Esophagus muscularis mucosa (tissue), 4 donors: Measurements from ENCODE around the gene TNRC18. TPM values are rescaled to one million over a fixed set of nuclear protein-coding genes. Genes with fewer than 3 reads are reported as not detected.

Source experiments
- DNase-seq: peaks from one replicate; pipeline ENCODE4 v3.0.0-alpha.2; 2017; ENCODE audit errors: extremely low spot score
- H3K27ac ChIP-seq, 4 donors: fragments of 200-600 bp; sonication (generic); replicated peaks in 1 of 4; 1 replicate in 3 of 4; 2 replicates in 1 of 4; pipeline ENCODE4 v1.5.1; 2016 to 2019; ENCODE audit warnings: mild to moderate bottlenecking in 1 of 4
- H3K27me3 ChIP-seq, 4 donors: fragments of 200-600 bp; sonication (generic); one replicate each; pipeline versions ENCODE4 v1.5.1 to v1.6.0; 2016 to 2019
- H3K36me3 ChIP-seq, 4 donors: fragments of 200-600 bp; sonication (generic); one replicate each; pipeline ENCODE4 v1.5.1; 2016 to 2019
- H3K4me1 ChIP-seq, 4 donors: fragments of 200-600 bp; sonication (generic); one replicate each; pipeline ENCODE4 v1.5.1; 2016 to 2019
- H3K4me3 ChIP-seq, 4 donors: fragments of 200-600 bp; sonication (generic); 1 replicate in 2 of 4; 2 replicates in 2 of 4; pipeline ENCODE4 v1.5.1; 2016 to 2019; ENCODE audit warnings: mild to moderate bottlenecking in 4 of 4, moderate library complexity in 1 of 4
- H3K9me3 ChIP-seq, 4 donors: fragments of 200-600 bp; sonication (generic); 1 replicate in 3 of 4; 2 replicates in 1 of 4; pipeline ENCODE4 v1.5.1; 2016 to 2019
- CTCF ChIP-seq, 3 experiments: fragments of 200-600 bp in 2 of 3; fragments of 450-650 bp in 1 of 3; sonication (generic) in 2 of 3; IDR thresholded peaks; one replicate each; pipeline ENCODE4 v1.5.1; 2017 to 2019; ENCODE audit warnings: antibody characterized with exemption in 3 of 3, mild to moderate bottlenecking in 2 of 3, moderate library complexity in 1 of 3
- EP300 ChIP-seq: sonication (generic); formaldehyde crosslinking; IDR thresholded peaks from one replicate; pipeline ENCODE4 v1.6.1; 2017; ENCODE audit warnings: antibody characterized with exemption
- POLR2A ChIP-seq: fragments of 450-650 bp; IDR thresholded peaks from one replicate; pipeline ENCODE4 v1.6.1; 2017; ENCODE audit warnings: antibody characterized with exemption, moderate library complexity, mild to moderate bottlenecking, low read depth
- POLR2AphosphoS5 ChIP-seq, 2 donors: sonication (generic); formaldehyde crosslinking; IDR thresholded peaks; one replicate each; pipeline ENCODE4 v1.6.1; 2017; ENCODE audit warnings: antibody characterized with exemption in 2 of 2
- WGBS: methylation state at CpG from one replicate; pipeline ENCODE4 v1.1.5; 2018; 5-methylcytosine and 5-hydroxymethylcytosine counted together
- intact Hi-C: fragments of 100-400 bp; cut with DNase I; formaldehyde crosslinking; loops from one replicate; pipeline ENCODE4 v1.15.1; 2023
- total RNA-seq, 4 donors: library from RNA; depleted of rRNA; stranded (reverse); fragments of >200 nt; gene quantifications; one replicate each; pipeline versions ENCODE4 v1.1.0 to v1.2.1, GENCODE V29; 2016

The TNRC18 gene
- total RNA-seq, 4 donors from 2014 or later: 101 to 277 (median 166) TPM

GRCh38 chr7:5451391-5451790, 27.8 kb upstream of the TNRC18 start:
- H3K36me3 ChIP-seq: no peaks in the 10 kb centered on the region
- H3K4me1 ChIP-seq: peaks cover 0 to 35% (median 27%) of the 10 kb centered on the region in 4 donors
- no peak for TF ChIP-seq POLR2AphosphoS5 (IDR thresholded peaks at IDR 0.05)
- TF ChIP-seq POLR2A: no peak
- TF ChIP-seq CTCF (IDR thresholded peaks at IDR 0.05): no peak
- no peak for TF ChIP-seq EP300
- intact Hi-C loops: no loop called here
- WGBS: 62% methylated on average over 10 of the region's 13 CpGs
- no peak for DNase-seq
- H3K9me3 ChIP-seq: no peaks in the 10 kb centered on the region
- no peak overlapping the region for H3K4me3 ChIP-seq
- no peak overlapping the region for H3K27ac ChIP-seq
- no peaks in the 10 kb centered on the region for H3K27me3 ChIP-seq

- intact Hi-C loops: no loop called here
- no peaks in the 10 kb centered on the region for H3K27me3 ChIP-seq
- DNase-seq: no peak
- H3K9me3 ChIP-seq: no peaks in the 10 kb centered on the region
- H3K4me1 ChIP-seq: peaks cover 0 to 41% (median 27%) of the 10 kb centered on the region in 4 donors
- no peak overlapping the region for H3K27ac ChIP-seq
- no peak overlapping the region for H3K4me3 ChIP-seq
- no peaks in the 10 kb centered on the region for H3K36me3 ChIP-seq
- 26% methylated on average over 12 of the region's 19 CpGs for WGBS
- TF ChIP-seq POLR2A (no peak), CTCF (IDR thresholded peaks at IDR 0.05) (peak; percentile 63 to 77 (median 74)), EP300 (no peak)
Observed at GRCh38 chr7:5450549-5451327, 27.1 kb upstream of the TNRC18 start.

- Histone ChIP-seq H3K36me3 (no peaks in the 10 kb centered on the region), H3K27me3 (no peaks in the 10 kb centered on the region), H3K4me1 (peaks cover 0 to 41% (median 27%) of the 10 kb centered on the region in 4 donors), H3K27ac (no peak overlapping the region), H3K4me3 (no peak overlapping the region), H3K9me3 (no peaks in the 10 kb centered on the region)
- intact Hi-C loops: loop anchor here (2.0 to 5.0 kb wide), 2 partner anchors 81 to 208 kb away; no protein-coding TSS in a partner anchor
- DNase-seq: no peak
- TF ChIP-seq CTCF (IDR thresholded peaks at IDR 0.05): no peak
- TF ChIP-seq POLR2AphosphoS5 (IDR thresholded peaks at IDR 0.05): no peak
- WGBS: 66% methylated on average over 12 of the region's 15 CpGs
Observed at GRCh38 chr7:5448378-5449037, 24.9 kb upstream of the TNRC18 start.

GRCh38 chr7:5445981-5446594, 22.5 kb upstream of the TNRC18 start:
- intact Hi-C loops: loop anchor here (5.0 kb wide), 1 partner anchor 79 kb away; no protein-coding TSS in a partner anchor
- TF ChIP-seq POLR2A: no peak
- no peak for TF ChIP-seq POLR2AphosphoS5 (IDR thresholded peaks at IDR 0.05)
- no peak for TF ChIP-seq CTCF (IDR thresholded peaks at IDR 0.05)
- TF ChIP-seq EP300: no peak
- 72% methylated on average over 19 of the region's 19 CpGs for WGBS
- H3K4me1 ChIP-seq: peaks cover 0 to 39% (median 24%) of the 10 kb centered on the region in 4 donors
- H3K36me3 ChIP-seq: no peaks in the 10 kb centered on the region
- H3K27ac ChIP-seq: no peak overlapping the region
- H3K27me3 ChIP-seq: no peaks in the 10 kb centered on the region
- H3K4me3 ChIP-seq: no peak overlapping the region
- no peak for DNase-seq
- H3K9me3 ChIP-seq: no peaks in the 10 kb centered on the region
